Heart right ventricle (tissue), 16 donors: ENCODE data around the gene PLEKHM1. TPM values are rescaled to one million over a fixed set of nuclear protein-coding genes. Genes with fewer than 3 reads are reported as not detected.
"Not testable (repeated sequence)": the region's sequence is repeated elsewhere in the genome, so short reads cannot be mapped to it uniquely, and the experiment has no call there.

Experiments
- ATAC-seq, 8 donors: fragments of 200-7000 bp; cut with Tn5 transposase; one replicate each; pipeline ENCODE4 v1.9.1; 2020; ENCODE audit warnings: mild to moderate bottlenecking in 8 of 8, moderate library complexity in 8 of 8, moderate number of reproducible peaks in 1 of 8
- DNase-seq, 2 donors: peaks; one replicate each; pipeline ENCODE4 v3.0.0-alpha.2; 2020
- H3K27ac ChIP-seq, 10 donors: fragments of 200-600 bp; sonication (generic) in 2 of 10; one replicate each; pipeline versions ENCODE4 v1.5.0 to v1.8.0; 2020 to 2022; ENCODE audit warnings: mild to moderate bottlenecking in 3 of 10
- H3K27me3 ChIP-seq, 7 donors: fragments of 200-600 bp; one replicate each; pipeline ENCODE4 v1.8.0; 2021 to 2022; ENCODE audit warnings: mild to moderate bottlenecking in 2 of 7
- H3K36me3 ChIP-seq, 9 donors: fragments of 200-600 bp; sonication (generic) in 1 of 9; one replicate each; pipeline versions ENCODE4 v1.5.0 to v1.8.0; 2020 to 2022; ENCODE audit warnings: mild to moderate bottlenecking in 2 of 9
- H3K4me1 ChIP-seq, 9 donors: fragments of 200-600 bp; sonication (generic) in 1 of 9; one replicate each; pipeline versions ENCODE4 v1.5.0 to v1.8.0; 2020 to 2022; ENCODE audit warnings: mild to moderate bottlenecking in 4 of 9
- H3K4me3 ChIP-seq, 10 donors: fragments of 200-600 bp; sonication (generic) in 2 of 10; one replicate each; pipeline versions ENCODE4 v1.5.0 to v1.8.0; 2020 to 2022; ENCODE audit warnings: mild to moderate bottlenecking in 7 of 10, moderate library complexity in 2 of 10
- H3K9me3 ChIP-seq, 11 donors: fragments of 200-600 bp in 10 of 11; sonication (generic) in 2 of 11; one replicate each; pipeline versions ENCODE4 v1.5.0 to v1.8.0; 2013 to 2022; ENCODE audit warnings: mild to moderate bottlenecking in 2 of 11, control low read depth in 1 of 11, moderate library complexity in 1 of 11
- CTCF ChIP-seq, 9 donors: fragments of 200-600 bp; sonication (generic) in 2 of 9; IDR thresholded peaks; one replicate each; pipeline versions ENCODE4 v1.5.0 to v1.8.0; 2021 to 2022; ENCODE audit warnings: antibody characterized with exemption in 9 of 9, mild to moderate bottlenecking in 5 of 9, moderate library complexity in 1 of 9
- WGBS, 2 donors: extraction: QIAGEN DNeasy Blood & Tissue Kit; methylation state at CpG; one replicate each; pipeline ENCODE4 v1.1.7; 2013; ENCODE audit warnings: inconsistent platforms in 1 of 2; 5-methylcytosine and 5-hydroxymethylcytosine counted together
- intact Hi-C, 10 donors: fragments of 100-400 bp; cut with DNase I; formaldehyde crosslinking; loops; one replicate each; pipeline versions ENCODE4 v1.11.1 to v1.14.2; 2022
- polyA plus RNA-seq, 2 donors: library from polyadenylated mRNA; stranded (reverse); fragments of 200-250 nt; gene quantifications; one replicate each; pipeline ENCODE4 v1.2.3, GENCODE V29; 2013
- total RNA-seq, 10 donors: library from RNA; stranded (reverse); fragmentation: NEBNext Ultra II Directional in 3 of 10; extraction: Animal tissue kit (Norgen Biotek cat#: 25700) in 3 of 10; gene quantifications; one replicate each; pipeline versions ENCODE4 v1.2.1 to v1.2.4, GENCODE V29; 2021 to 2023
- donor health status: Arrhythmogenic right ventricular cardiomyopathy.
- donor health status: ischemic (EF 13 %, LVEDD 7.1; RV severe dilation, severe dysfunction).
- donor health status: healthy with polysubstance abuse.
- donor health status: DM: no; HTN: yes; CAD: no.
- donor health status: DM: no; HTN: no; CAD: no.
- donor health status: ischemic (EF 25% LVEDD 6.9; RV normal size, moderate dysfunction).
- donor health status: ischemic (EF 25% LVEDD 5.7; RV mildly dilated, moderate dysfunction).
- donor health status: healthy.
- donor health status: DM: yes; HTN: yes; CAD: no.
- donor health status: Ischemic cardiomyopathy.
- donor health status: ischemic (EF 35%, LVEDD 5.7; RV mildly dilated, moderate dysfunction).
- donor health status: nonischemic (EF 11% LVEDD 7.7; RV severe dilation, severe dysfunction).
- donor health status: DM: yes; HTN: yes; CAD: no.
- donor health status: PGD.
- donor health status: ischemic (EF 29% LVEDD 5.4; RV normal size, mild dysfunction).
- donor health status: nonischemic (EF 23%, LVEDD 6.1; RV moderate dilation, normal function).

PLEKHM1 gene
- total and polyA plus RNA-seq, 12 donors: 9.9 to 46.9 (median 25.6) TPM

GRCh38 chr17:45444856-45445820 is 45.4 kb downstream of the PLEKHM1 start:
- DNase-seq, intact Hi-C loops: not testable (repeated sequence)
- peak overlapping the region in 5 of 10 donors; percentile 14 to 64 (median 40) for H3K27ac ChIP-seq

GRCh38 chr17:45444301-45444700 is 46.2 kb downstream of the PLEKHM1 start:
- DNase-seq, H3K27ac ChIP-seq, H3K4me3 ChIP-seq, H3K27me3 ChIP-seq, ATAC-seq, intact Hi-C loops, H3K9me3 ChIP-seq: not testable (repeated sequence)
- Histone ChIP-seq H3K4me1 (peaks cover 0 to 37% (median 16%) of the 10 kb centered on the region in 9 donors), H3K36me3 (peaks cover 0 to 59% (median 3%) of the 10 kb centered on the region in 9 donors)
- WGBS, 2 donors: 81 to 92% methylated on average over 10 of the region's 10 CpGs

More at GRCh38 chr17:45444856-45445820, 45.4 kb downstream of the PLEKHM1 start:
- not testable (repeated sequence) for H3K27me3 ChIP-seq, H3K9me3 ChIP-seq, H3K4me3 ChIP-seq, ATAC-seq
- peaks cover 0 to 35% (median 16%) of the 10 kb centered on the region in 9 donors for H3K4me1 ChIP-seq
- 78 to 86% methylated on average over 21 of the region's 21 CpGs for WGBS, 2 donors
- H3K36me3 ChIP-seq: peaks cover 0 to 52% (median 3%) of the 10 kb centered on the region in 9 donors

GRCh38 chr17:45443371-45444260 is 46.9 kb downstream of the PLEKHM1 start:
- H3K4me3 ChIP-seq, DNase-seq, H3K9me3 ChIP-seq, H3K27me3 ChIP-seq, ATAC-seq, H3K27ac ChIP-seq, intact Hi-C loops: not testable (repeated sequence)
- 81 to 87% methylated on average over 7 to 9 of the region's 10 CpGs for whole genome bisulfite sequencing, 2 donors
- H3K4me1 ChIP-seq: peaks cover 0 to 37% (median 16%) of the 10 kb centered on the region in 9 donors
- peaks cover 0 to 61% (median 4%) of the 10 kb centered on the region in 9 donors for H3K36me3 ChIP-seq

- H3K9me3 ChIP-seq: no peaks in the 10 kb centered on the region
- no peaks in the 10 kb centered on the region for H3K27me3 ChIP-seq
- no peak overlapping the region for H3K27ac ChIP-seq
- H3K4me1 ChIP-seq: peaks cover 0 to 24% (median 7%) of the 10 kb centered on the region in 9 donors
- H3K4me3 ChIP-seq: no peak overlapping the region
- no peak for TF ChIP-seq CTCF (IDR thresholded peaks at IDR 0.05)
- WGBS, 2 donors: 84 to 86% methylated on average over 12 to 14 of the region's 14 CpGs
- ATAC-seq (no peak), DNase-seq (no peak)
- intact Hi-C loops: no loop called here
- peaks cover 0 to 63% (median 13%) of the 10 kb centered on the region in 9 donors for H3K36me3 ChIP-seq
Observed at GRCh38 chr17:45441526-45442310, 48.8 kb downstream of the PLEKHM1 start.

- H3K27ac ChIP-seq, H3K27me3 ChIP-seq, DNase-seq, intact Hi-C loops, ATAC-seq, H3K4me3 ChIP-seq, H3K9me3 ChIP-seq: not testable (repeated sequence)
- peaks cover 0 to 18% (median 4%) of the 10 kb centered on the region in 9 donors for H3K4me1 ChIP-seq
- peaks cover 0 to 69% (median 20%) of the 10 kb centered on the region in 9 donors for H3K36me3 ChIP-seq
- WGBS, 2 donors: 67 to 68% methylated on average over 7 of the region's 7 CpGs
Observed at GRCh38 chr17:45440839-45441515, 49.5 kb downstream of the PLEKHM1 start.
